ENCODE data around the gene CD72. TPM values are rescaled to one million over a fixed set of nuclear protein-coding genes. Genes with fewer than 3 reads are reported as not detected.

The CD72 gene
- 10 to 100 TPM; 11.4 to 11.9 TPM for total RNA-seq

GRCh38 chr9:35618325-35618727 lies at the start of gene CD72:
CD72 (minus strand) TSS chr9:35618413; CDS start chr9:35618303, 110 bp downstream.
- H3K4me3 Mint-ChIP-seq: peak within 1 kb of the TSS; percentile 78
- no peaks in the 10 kb centered on the region for H3K27me3 Mint-ChIP-seq

GRCh38 chr9:35667939-35668338 lies 49.7 kb upstream of the CD72 start:
- H3K27ac Mint-ChIP-seq: no peak overlapping the region
- H3K4me3 Mint-ChIP-seq: no peak overlapping the region
- ATAC-seq (no peak), DNase-seq (no peak)
- no peaks in the 10 kb centered on the region for H3K9me3 Mint-ChIP-seq (ENCODE audit: low read depth)
- no peaks in the 10 kb centered on the region for H3K27me3 Mint-ChIP-seq
- CTCF ChIA-PET: interaction anchor here (1.2 to 14.2 kb wide), 3 partner anchors 20 to 64 kb away, joined by 4 to 208 read pairs (median 58); partner anchors contain the start of gene SIT1
- peaks cover 6% of the 10 kb centered on the region for H3K36me3 Mint-ChIP-seq
- H3K4me1 Mint-ChIP-seq: peaks cover 31% of the 10 kb centered on the region

More at GRCh38 chr9:35618325-35618727, at the start of gene CD72:
- CTCF ChIA-PET: interaction anchor here (1.3 to 15.0 kb wide), 6 partner anchors 10 to 118 kb away, joined by 3 to 196 read pairs (median 44); partner anchors contain the start of genes ARHGEF39, CCDC107, RMRP and SIT1
- ATAC-seq (no peak), DNase-seq (no peak)
- H3K9me3 Mint-ChIP-seq (ENCODE audit: low read depth): no peaks in the 10 kb centered on the region
- H3K27ac Mint-ChIP-seq: peak within 1 kb of the TSS; percentile 80
- no peaks in the 10 kb centered on the region for H3K36me3 Mint-ChIP-seq
- H3K4me1 Mint-ChIP-seq: peaks cover 52% of the 10 kb centered on the region

GRCh38 chr9:35666549-35666948 lies 48.3 kb upstream of the CD72 start:
- Mint-ChIP-seq H3K9me3 (ENCODE audit: low read depth) (no peaks in the 10 kb centered on the region), H3K4me1 (peaks cover 45% of the 10 kb centered on the region), H3K36me3 (peaks cover 14% of the 10 kb centered on the region), H3K27ac (no peak overlapping the region), H3K4me3 (no peak overlapping the region), H3K27me3 (no peaks in the 10 kb centered on the region)
- CTCF ChIA-PET: interaction anchor here (1.3 to 14.2 kb wide), 5 partner anchors 9 to 54 kb away, joined by 4 to 208 read pairs (median 25); partner anchors contain the start of genes CCDC107, CD72, RMRP and SIT1
- ATAC-seq: no peak
- no peak for DNase-seq

GRCh38 chr9:35666045-35666444 lies 47.8 kb upstream of the CD72 start:
- peaks cover 16% of the 10 kb centered on the region for H3K36me3 Mint-ChIP-seq
- no peaks in the 10 kb centered on the region for H3K9me3 Mint-ChIP-seq (ENCODE audit: low read depth)
- ATAC-seq: no peak
- H3K4me1 Mint-ChIP-seq: peaks cover 49% of the 10 kb centered on the region
- peak overlapping the region; percentile 87 for H3K4me3 Mint-ChIP-seq
- CTCF ChIA-PET: interaction anchor here (1.3 to 14.2 kb wide), 8 partner anchors 8 to 62 kb away, joined by 4 to 208 read pairs (median 18); partner anchors contain the start of genes CCDC107, CD72, RMRP and SIT1
- H3K27me3 Mint-ChIP-seq: no peaks in the 10 kb centered on the region
- H3K27ac Mint-ChIP-seq: no peak overlapping the region
- DNase-seq: no peak

- no peak for DNase-seq
- Mint-ChIP-seq H3K4me1 (peaks cover 55% of the 10 kb centered on the region), H3K9me3 (ENCODE audit: low read depth) (no peaks in the 10 kb centered on the region), H3K36me3 (peaks cover 22% of the 10 kb centered on the region), H3K27ac (peak overlapping the region; percentile 81), H3K4me3 (peak overlapping the region; percentile 87), H3K27me3 (no peaks in the 10 kb centered on the region)
- ATAC-seq: no peak
- CTCF ChIA-PET: interaction anchor here (1.5 to 14.2 kb wide), 8 partner anchors 18 to 67 kb away, joined by 5 to 208 read pairs (median 18); partner anchors contain the start of genes CD72, CREB3, SIT1 and TLN1
Measured at GRCh38 chr9:35665471-35665818, 47.2 kb upstream of the CD72 start.

GRCh38 chr9:35664531-35665470 lies 46.6 kb upstream of the CD72 start, which contains the start of gene ARHGEF39:
ARHGEF39 (minus strand) TSS chr9:35665195; CDS start chr9:35665169, 26 bp downstream.
- H3K27ac Mint-ChIP-seq: peak within 1 kb of the TSS; percentile 81
- peaks cover 61% of the 10 kb centered on the region for H3K4me1 Mint-ChIP-seq
- no peaks in the 10 kb centered on the region for H3K27me3 Mint-ChIP-seq
- CTCF ChIA-PET: interaction anchor here (0.6 to 14.2 kb wide), 17 partner anchors 9 to 91 kb away, joined by 3 to 208 read pairs (median 5); partner anchors contain the start of genes CD72, CREB3, SIT1 and TESK1
- ATAC-seq (peak; percentile 89), DNase-seq (peak; percentile 87)
- peaks cover 27% of the 10 kb centered on the region for H3K36me3 Mint-ChIP-seq
- H3K9me3 Mint-ChIP-seq (ENCODE audit: low read depth): no peaks in the 10 kb centered on the region
- peak within 1 kb of the TSS; percentile 87 for H3K4me3 Mint-ChIP-seq

GRCh38 chr9:35662437-35662836 lies 44.2 kb upstream of the CD72 start:
- H3K4me3 Mint-ChIP-seq: peak overlapping the region; percentile 6

GRCh38 chr9:35661756-35662350 lies 43.6 kb upstream of the CD72 start:
- Mint-ChIP-seq H3K27ac (peak overlapping the region; percentile 85), H3K4me3 (peak overlapping the region; percentile 48), H3K27me3 (peaks cover 4% of the 10 kb centered on the region), H3K9me3 (ENCODE audit: low read depth) (no peaks in the 10 kb centered on the region), H3K4me1 (peaks cover 82% of the 10 kb centered on the region), H3K36me3 (peaks cover 31% of the 10 kb centered on the region)
- ATAC-seq (no peak), DNase-seq (peak; percentile 56)
- CTCF ChIA-PET: interaction anchor here (1.2 to 14.2 kb wide), 9 partner anchors 14 to 74 kb away, joined by 3 to 208 read pairs (median 6); partner anchors contain the start of genes CD72, CREB3, SIT1 and TLN1

More at GRCh38 chr9:35662437-35662836, 44.2 kb upstream of the CD72 start:
- Mint-ChIP-seq H3K4me1 (peaks cover 76% of the 10 kb centered on the region), H3K27me3 (peaks cover 4% of the 10 kb centered on the region), H3K27ac (peak overlapping the region; percentile 85), H3K36me3 (peaks cover 31% of the 10 kb centered on the region), H3K9me3 (ENCODE audit: low read depth) (no peaks in the 10 kb centered on the region)
- CTCF ChIA-PET: interaction anchor here (1.0 to 14.2 kb wide), 7 partner anchors 15 to 70 kb away, joined by 4 to 208 read pairs (median 16); partner anchors contain the start of genes CD72, CREB3, SIT1 and TLN1
- no peak for ATAC-seq
- DNase-seq: no peak

GRCh38 chr9:35660966-35661415 lies 42.8 kb upstream of the CD72 start:
- Mint-ChIP-seq H3K9me3 (ENCODE audit: low read depth) (no peaks in the 10 kb centered on the region), H3K4me3 (no peak overlapping the region), H3K4me1 (peaks cover 83% of the 10 kb centered on the region), H3K27me3 (peaks cover 4% of the 10 kb centered on the region), H3K36me3 (peaks cover 31% of the 10 kb centered on the region), H3K27ac (peak overlapping the region; percentile 6)
- CTCF ChIA-PET: interaction anchor here (1.0 to 14.2 kb wide), 11 partner anchors 13 to 86 kb away, joined by 3 to 208 read pairs (median 5); partner anchors contain the start of genes CD72, CREB3, SIT1 and TESK1
- DNase-seq: no peak
- ATAC-seq: no peak

- peaks cover 31% of the 10 kb centered on the region for H3K36me3 Mint-ChIP-seq
- CTCF ChIA-PET: interaction anchor here (0.7 to 14.2 kb wide), 19 partner anchors 11 to 223 kb away, joined by 3 to 208 read pairs (median 10); partner anchors contain the start of genes CD72, CREB3, SIT1 and TESK1
- no peak for ATAC-seq
- H3K27ac Mint-ChIP-seq: peak overlapping the region; percentile 95
- peaks cover 4% of the 10 kb centered on the region for H3K27me3 Mint-ChIP-seq
- DNase-seq: no peak
- peak overlapping the region; percentile 84 for H3K4me3 Mint-ChIP-seq
- H3K4me1 Mint-ChIP-seq: peaks cover 75% of the 10 kb centered on the region
- H3K9me3 Mint-ChIP-seq (ENCODE audit: low read depth): no peaks in the 10 kb centered on the region
Measured at GRCh38 chr9:35659340-35659739, 41.1 kb upstream of the CD72 start.

GRCh38 chr9:35658968-35659220 lies 40.7 kb upstream of the CD72 start:
- CTCF ChIA-PET: interaction anchor here (0.7 to 14.2 kb wide), 21 partner anchors 11 to 223 kb away, joined by 3 to 208 read pairs (median 9); partner anchors contain the start of genes CD72, CREB3, RGP1 and SIT1
- H3K36me3 Mint-ChIP-seq: peaks cover 31% of the 10 kb centered on the region
- ATAC-seq (no peak), DNase-seq (no peak)
- H3K4me1 Mint-ChIP-seq: peaks cover 70% of the 10 kb centered on the region
- peak overlapping the region; percentile 95 for H3K27ac Mint-ChIP-seq
- H3K4me3 Mint-ChIP-seq: peak overlapping the region; percentile 84
- H3K27me3 Mint-ChIP-seq: peaks cover 4% of the 10 kb centered on the region
- H3K9me3 Mint-ChIP-seq (ENCODE audit: low read depth): no peaks in the 10 kb centered on the region

GRCh38 chr9:35658137-35658967 lies 40.1 kb upstream of the CD72 start, which contains the start of gene CCDC107:
CCDC107 (plus strand) TSS chr9:35658292; CDS start chr9:35658380, 88 bp downstream.
- Mint-ChIP-seq H3K27me3 (peaks cover 4% of the 10 kb centered on the region), H3K4me1 (peaks cover 66% of the 10 kb centered on the region), H3K27ac (peak within 1 kb of the TSS; percentile 95), H3K9me3 (ENCODE audit: low read depth) (no peaks in the 10 kb centered on the region), H3K36me3 (peaks cover 29% of the 10 kb centered on the region), H3K4me3 (peak within 1 kb of the TSS; percentile 84)
- DNase-seq (peak; percentile 86), ATAC-seq (peak; percentile 71)
- CTCF ChIA-PET: interaction anchor here (0.6 to 14.2 kb wide), 32 partner anchors 8 to 224 kb away, joined by 3 to 208 read pairs (median 4); partner anchors contain the start of genes CD72, CREB3, RGP1 and SIT1
